ENCODE results near the gene LGR4.

Gene LGR4

GRCh38 chr11:27420217-27420616 lies 52.4 kb downstream of the LGR4 start:
- no peak overlapping the region for H3K9ac ChIP-seq (ENCODE audit: low read length)
- no peaks in the 10 kb centered on the region for H3K27me3 ChIP-seq (ENCODE audit: control insufficient read depth, insufficient read depth, low read length)
- peaks cover 39% of the 10 kb centered on the region for H3K4me1 ChIP-seq (ENCODE audit: control insufficient read depth, low read depth, low read length)
- no peaks in the 10 kb centered on the region for H3K36me3 ChIP-seq (ENCODE audit: control insufficient read depth, low read depth, low read length)
- H3K4me3 ChIP-seq (ENCODE audit: low read length), result no peak overlapping the region
- H3K9me3 ChIP-seq (ENCODE audit: control insufficient read depth, low read depth, low read length), result no peaks in the 10 kb centered on the region
- no peak overlapping the region for H3K27ac ChIP-seq (ENCODE audit: low read length)

- H3K27ac ChIP-seq (ENCODE audit: low read length), result no peak overlapping the region
- peaks cover 41% of the 10 kb centered on the region for H3K4me1 ChIP-seq (ENCODE audit: control insufficient read depth, low read depth, low read length)
- H3K4me3 ChIP-seq (ENCODE audit: low read length), result no peak overlapping the region
- no peak overlapping the region for H3K9ac ChIP-seq (ENCODE audit: low read length)
- H3K9me3 ChIP-seq (ENCODE audit: control insufficient read depth, low read depth, low read length), result no peaks in the 10 kb centered on the region
- no peaks in the 10 kb centered on the region for H3K27me3 ChIP-seq (ENCODE audit: control insufficient read depth, insufficient read depth, low read length)
- H3K36me3 ChIP-seq (ENCODE audit: control insufficient read depth, low read depth, low read length), result no peaks in the 10 kb centered on the region
These were observed 54.2 kb downstream of the LGR4 start for GRCh38 chr11:27418356-27418755.

- Histone ChIP-seq H3K36me3 (ENCODE audit: control insufficient read depth, low read depth, low read length) (peaks cover 9% of the 10 kb centered on the region), H3K9ac (ENCODE audit: low read length) (no peak overlapping the region), H3K4me1 (ENCODE audit: control insufficient read depth, low read depth, low read length) (peaks cover 29% of the 10 kb centered on the region), H3K9me3 (ENCODE audit: control insufficient read depth, low read depth, low read length) (no peaks in the 10 kb centered on the region), H3K4me3 (ENCODE audit: low read length) (no peak overlapping the region), H3K27me3 (ENCODE audit: control insufficient read depth, insufficient read depth, low read length) (no peaks in the 10 kb centered on the region), H3K27ac (ENCODE audit: low read length) (no peak overlapping the region)
These were observed 55.9 kb downstream of the LGR4 start for GRCh38 chr11:27416568-27417176.

GRCh38 chr11:27414644-27415043 lies 57.9 kb downstream of the LGR4 start:
- no peak overlapping the region for H3K9ac ChIP-seq (ENCODE audit: low read length)
- no peak overlapping the region for H3K27ac ChIP-seq (ENCODE audit: low read length)
- H3K36me3 ChIP-seq (ENCODE audit: control insufficient read depth, low read depth, low read length), result peaks cover 16% of the 10 kb centered on the region
- no peak overlapping the region for H3K4me3 ChIP-seq (ENCODE audit: low read length)
- H3K27me3 ChIP-seq (ENCODE audit: control insufficient read depth, insufficient read depth, low read length), result no peaks in the 10 kb centered on the region
- H3K4me1 ChIP-seq (ENCODE audit: control insufficient read depth, low read depth, low read length), result peaks cover 18% of the 10 kb centered on the region
- no peaks in the 10 kb centered on the region for H3K9me3 ChIP-seq (ENCODE audit: control insufficient read depth, low read depth, low read length)

- H3K4me1 ChIP-seq (ENCODE audit: control insufficient read depth, low read depth, low read length), result peaks cover 18% of the 10 kb centered on the region
- H3K36me3 ChIP-seq (ENCODE audit: control insufficient read depth, low read depth, low read length), result peaks cover 19% of the 10 kb centered on the region
- no peaks in the 10 kb centered on the region for H3K9me3 ChIP-seq (ENCODE audit: control insufficient read depth, low read depth, low read length)
- H3K9ac ChIP-seq (ENCODE audit: low read length), result no peak overlapping the region
- H3K4me3 ChIP-seq (ENCODE audit: low read length), result no peak overlapping the region
- no peak overlapping the region for H3K27ac ChIP-seq (ENCODE audit: low read length)
- H3K27me3 ChIP-seq (ENCODE audit: control insufficient read depth, insufficient read depth, low read length), result no peaks in the 10 kb centered on the region
These were observed 59.4 kb downstream of the LGR4 start for GRCh38 chr11:27413218-27413617.

- no peak overlapping the region for H3K27ac ChIP-seq (ENCODE audit: low read length)
- H3K27me3 ChIP-seq (ENCODE audit: control insufficient read depth, insufficient read depth, low read length), result no peaks in the 10 kb centered on the region
- peaks cover 18% of the 10 kb centered on the region for H3K4me1 ChIP-seq (ENCODE audit: control insufficient read depth, low read depth, low read length)
- no peak overlapping the region for H3K4me3 ChIP-seq (ENCODE audit: low read length)
- H3K9me3 ChIP-seq (ENCODE audit: control insufficient read depth, low read depth, low read length), result no peaks in the 10 kb centered on the region
- no peak overlapping the region for H3K9ac ChIP-seq (ENCODE audit: low read length)
- peaks cover 19% of the 10 kb centered on the region for H3K36me3 ChIP-seq (ENCODE audit: control insufficient read depth, low read depth, low read length)
These were observed 60.3 kb downstream of the LGR4 start for GRCh38 chr11:27412192-27412691.

GRCh38 chr11:27411328-27411727 lies 61.3 kb downstream of the LGR4 start:
- no peak overlapping the region for H3K4me3 ChIP-seq (ENCODE audit: low read length)
- no peak overlapping the region for H3K27ac ChIP-seq (ENCODE audit: low read length)
- peaks cover 19% of the 10 kb centered on the region for H3K36me3 ChIP-seq (ENCODE audit: control insufficient read depth, low read depth, low read length)
- no peaks in the 10 kb centered on the region for H3K27me3 ChIP-seq (ENCODE audit: control insufficient read depth, insufficient read depth, low read length)
- H3K4me1 ChIP-seq (ENCODE audit: control insufficient read depth, low read depth, low read length), result peaks cover 11% of the 10 kb centered on the region
- no peaks in the 10 kb centered on the region for H3K9me3 ChIP-seq (ENCODE audit: control insufficient read depth, low read depth, low read length)
- H3K9ac ChIP-seq (ENCODE audit: low read length), result no peak overlapping the region

GRCh38 chr11:27410272-27410671 lies 62.3 kb downstream of the LGR4 start:
- Histone ChIP-seq H3K4me3 (ENCODE audit: low read length) (no peak overlapping the region), H3K27me3 (ENCODE audit: control insufficient read depth, insufficient read depth, low read length) (no peaks in the 10 kb centered on the region), H3K9me3 (ENCODE audit: control insufficient read depth, low read depth, low read length) (no peaks in the 10 kb centered on the region), H3K27ac (ENCODE audit: low read length) (no peak overlapping the region), H3K9ac (ENCODE audit: low read length) (no peak overlapping the region), H3K4me1 (ENCODE audit: control insufficient read depth, low read depth, low read length) (peaks cover 10% of the 10 kb centered on the region), H3K36me3 (ENCODE audit: control insufficient read depth, low read depth, low read length) (peaks cover 19% of the 10 kb centered on the region)

- no peak overlapping the region for H3K4me3 ChIP-seq (ENCODE audit: low read length)
- H3K27me3 ChIP-seq (ENCODE audit: control insufficient read depth, insufficient read depth, low read length), result no peaks in the 10 kb centered on the region
- no peak overlapping the region for H3K9ac ChIP-seq (ENCODE audit: low read length)
- no peak overlapping the region for H3K27ac ChIP-seq (ENCODE audit: low read length)
- H3K36me3 ChIP-seq (ENCODE audit: control insufficient read depth, low read depth, low read length), result peaks cover 19% of the 10 kb centered on the region
- peaks cover 12% of the 10 kb centered on the region for H3K4me1 ChIP-seq (ENCODE audit: control insufficient read depth, low read depth, low read length)
- no peaks in the 10 kb centered on the region for H3K9me3 ChIP-seq (ENCODE audit: control insufficient read depth, low read depth, low read length)
These were observed 62.8 kb downstream of the LGR4 start for GRCh38 chr11:27409742-27410141.

- Histone ChIP-seq H3K4me1 (ENCODE audit: control insufficient read depth, low read depth, low read length) (peaks cover 9% of the 10 kb centered on the region), H3K9ac (ENCODE audit: low read length) (no peak overlapping the region), H3K4me3 (ENCODE audit: low read length) (no peak overlapping the region), H3K36me3 (ENCODE audit: control insufficient read depth, low read depth, low read length) (peaks cover 19% of the 10 kb centered on the region), H3K27ac (ENCODE audit: low read length) (no peak overlapping the region), H3K27me3 (ENCODE audit: control insufficient read depth, insufficient read depth, low read length) (no peaks in the 10 kb centered on the region), H3K9me3 (ENCODE audit: control insufficient read depth, low read depth, low read length) (no peaks in the 10 kb centered on the region)
These were observed 63.5 kb downstream of the LGR4 start for GRCh38 chr11:27409049-27409448.

- peaks cover 9% of the 10 kb centered on the region for H3K4me1 ChIP-seq (ENCODE audit: control insufficient read depth, low read depth, low read length)
- H3K9me3 ChIP-seq (ENCODE audit: control insufficient read depth, low read depth, low read length), result no peaks in the 10 kb centered on the region
- H3K27ac ChIP-seq (ENCODE audit: low read length), result no peak overlapping the region
- no peak overlapping the region for H3K4me3 ChIP-seq (ENCODE audit: low read length)
- H3K27me3 ChIP-seq (ENCODE audit: control insufficient read depth, insufficient read depth, low read length), result no peaks in the 10 kb centered on the region
- peaks cover 19% of the 10 kb centered on the region for H3K36me3 ChIP-seq (ENCODE audit: control insufficient read depth, low read depth, low read length)
- no peak overlapping the region for H3K9ac ChIP-seq (ENCODE audit: low read length)
These were observed 64.3 kb downstream of the LGR4 start for GRCh38 chr11:27408246-27408800.
